ENCODE measurements around the gene UNC79.

UNC79 gene

GRCh38 chr14:93564918-93565317, 134.2 kb downstream of the UNC79 start:
- TF ChIP-seq GABPA (IDR thresholded peaks at IDR 0.05; ENCODE audit: low read depth) (no peak), POLR2AphosphoS5 (IDR thresholded peaks at IDR 0.05; ENCODE audit: low read depth) (no peak), SPI1 (IDR thresholded peaks at IDR 0.05; ENCODE audit: borderline replicate concordance, low read depth) (no peak)
- TF ChIP-seq, protein P1, sequence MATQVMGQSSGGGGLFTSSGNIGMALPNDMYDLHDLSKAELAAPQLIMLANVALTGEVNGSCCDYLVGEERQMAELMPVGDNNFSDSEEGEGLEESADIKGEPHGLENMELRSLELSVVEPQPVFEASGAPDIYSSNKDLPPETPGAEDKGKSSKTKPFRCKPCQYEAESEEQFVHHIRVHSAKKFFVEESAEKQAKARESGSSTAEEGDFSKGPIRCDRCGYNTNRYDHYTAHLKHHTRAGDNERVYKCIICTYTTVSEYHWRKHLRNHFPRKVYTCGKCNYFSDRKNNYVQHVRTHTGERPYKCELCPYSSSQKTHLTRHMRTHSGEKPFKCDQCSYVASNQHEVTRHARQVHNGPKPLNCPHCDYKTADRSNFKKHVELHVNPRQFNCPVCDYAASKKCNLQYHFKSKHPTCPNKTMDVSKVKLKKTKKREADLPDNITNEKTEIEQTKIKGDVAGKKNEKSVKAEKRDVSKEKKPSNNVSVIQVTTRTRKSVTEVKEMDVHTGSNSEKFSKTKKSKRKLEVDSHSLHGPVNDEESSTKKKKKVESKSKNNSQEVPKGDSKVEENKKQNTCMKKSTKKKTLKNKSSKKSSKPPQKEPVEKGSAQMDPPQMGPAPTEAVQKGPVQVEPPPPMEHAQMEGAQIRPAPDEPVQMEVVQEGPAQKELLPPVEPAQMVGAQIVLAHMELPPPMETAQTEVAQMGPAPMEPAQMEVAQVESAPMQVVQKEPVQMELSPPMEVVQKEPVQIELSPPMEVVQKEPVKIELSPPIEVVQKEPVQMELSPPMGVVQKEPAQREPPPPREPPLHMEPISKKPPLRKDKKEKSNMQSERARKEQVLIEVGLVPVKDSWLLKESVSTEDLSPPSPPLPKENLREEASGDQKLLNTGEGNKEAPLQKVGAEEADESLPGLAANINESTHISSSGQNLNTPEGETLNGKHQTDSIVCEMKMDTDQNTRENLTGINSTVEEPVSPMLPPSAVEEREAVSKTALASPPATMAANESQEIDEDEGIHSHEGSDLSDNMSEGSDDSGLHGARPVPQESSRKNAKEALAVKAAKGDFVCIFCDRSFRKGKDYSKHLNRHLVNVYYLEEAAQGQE (IDR thresholded peaks at IDR 0.05; ENCODE audit: insufficient replicate concordance, low read depth): no peak
- TF ChIP-seq, protein P2, sequence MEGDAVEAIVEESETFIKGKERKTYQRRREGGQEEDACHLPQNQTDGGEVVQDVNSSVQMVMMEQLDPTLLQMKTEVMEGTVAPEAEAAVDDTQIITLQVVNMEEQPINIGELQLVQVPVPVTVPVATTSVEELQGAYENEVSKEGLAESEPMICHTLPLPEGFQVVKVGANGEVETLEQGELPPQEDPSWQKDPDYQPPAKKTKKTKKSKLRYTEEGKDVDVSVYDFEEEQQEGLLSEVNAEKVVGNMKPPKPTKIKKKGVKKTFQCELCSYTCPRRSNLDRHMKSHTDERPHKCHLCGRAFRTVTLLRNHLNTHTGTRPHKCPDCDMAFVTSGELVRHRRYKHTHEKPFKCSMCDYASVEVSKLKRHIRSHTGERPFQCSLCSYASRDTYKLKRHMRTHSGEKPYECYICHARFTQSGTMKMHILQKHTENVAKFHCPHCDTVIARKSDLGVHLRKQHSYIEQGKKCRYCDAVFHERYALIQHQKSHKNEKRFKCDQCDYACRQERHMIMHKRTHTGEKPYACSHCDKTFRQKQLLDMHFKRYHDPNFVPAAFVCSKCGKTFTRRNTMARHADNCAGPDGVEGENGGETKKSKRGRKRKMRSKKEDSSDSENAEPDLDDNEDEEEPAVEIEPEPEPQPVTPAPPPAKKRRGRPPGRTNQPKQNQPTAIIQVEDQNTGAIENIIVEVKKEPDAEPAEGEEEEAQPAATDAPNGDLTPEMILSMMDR (IDR thresholded peaks at IDR 0.05; ENCODE audit: insufficient read depth, low read length): no peak
- H3K4me3 ChIP-seq (replicated peaks; ENCODE audit: insufficient read depth, low read length): no peak overlapping the region
- no peak for DNase-seq (ENCODE audit: low read depth in 1 of 2, low spot score in 1 of 2)
- no peaks in the 10 kb centered on the region for H3K27me3 ChIP-seq (ENCODE audit: insufficient read depth, poor library complexity, severe bottlenecking)
- H3K27ac ChIP-seq (replicated peaks): no peak overlapping the region

GRCh38 chr14:93566065-93566693, 135.4 kb downstream of the UNC79 start:
- Histone ChIP-seq H3K27me3 (ENCODE audit: insufficient read depth, poor library complexity, severe bottlenecking) (no peaks in the 10 kb centered on the region), H3K27ac (replicated peaks) (no peak overlapping the region), H3K4me3 (replicated peaks; ENCODE audit: insufficient read depth, low read length) (no peak overlapping the region)
- DNase-seq (ENCODE audit: low read depth in 1 of 2, low spot score in 1 of 2): no peak
- TF ChIP-seq GABPA (IDR thresholded peaks at IDR 0.05; ENCODE audit: low read depth): no peak
- no peak for TF ChIP-seq POLR2AphosphoS5 (IDR thresholded peaks at IDR 0.05; ENCODE audit: low read depth)
- TF ChIP-seq SPI1 (IDR thresholded peaks at IDR 0.05; ENCODE audit: borderline replicate concordance, low read depth): no peak
- TF ChIP-seq, protein P2 (IDR thresholded peaks at IDR 0.05; ENCODE audit: insufficient read depth, low read length): no peak
- TF ChIP-seq, protein P1 (IDR thresholded peaks at IDR 0.05; ENCODE audit: insufficient replicate concordance, low read depth): no peak

- Histone ChIP-seq H3K27me3 (ENCODE audit: insufficient read depth, poor library complexity, severe bottlenecking) (peaks cover 2% of the 10 kb centered on the region), H3K27ac (replicated peaks) (no peak overlapping the region), H3K4me3 (replicated peaks; ENCODE audit: insufficient read depth, low read length) (no peak overlapping the region)
- TF ChIP-seq POLR2AphosphoS5 (IDR thresholded peaks at IDR 0.05; ENCODE audit: low read depth) (no peak), GABPA (IDR thresholded peaks at IDR 0.05; ENCODE audit: low read depth) (no peak), SPI1 (IDR thresholded peaks at IDR 0.05; ENCODE audit: borderline replicate concordance, low read depth) (no peak)
- TF ChIP-seq, protein P2 (IDR thresholded peaks at IDR 0.05; ENCODE audit: insufficient read depth, low read length): no peak
- TF ChIP-seq, protein P1 (IDR thresholded peaks at IDR 0.05; ENCODE audit: insufficient replicate concordance, low read depth): no peak
- DNase-seq (ENCODE audit: low read depth in 1 of 2, low spot score in 1 of 2): no peak
Observed at GRCh38 chr14:93571275-93571674, 140.5 kb downstream of the UNC79 start.
